GM23248 (cell line): ENCODE data around the gene DCDC2.

Experiments used
- EZH2 ChIP-seq: fragments of 200-600 bp; sonication (generic); IDR thresholded peaks from 2 replicates; pipeline ENCODE4 v1.6.1; 2018; ENCODE audit warnings: antibody characterized with exemption, mild to moderate bottlenecking; ENCODE audit not compliant: insufficient read depth, poor library complexity, severe bottlenecking
- EZH2phosphoT487 ChIP-seq: fragments of 200-600 bp; sonication (generic); IDR thresholded peaks from 2 replicates; pipeline ENCODE4 v1.6.1; 2018; ENCODE audit warnings: antibody characterized with exemption, moderate library complexity, mild to moderate bottlenecking, low read depth; ENCODE audit not compliant: insufficient read depth

DNA sequence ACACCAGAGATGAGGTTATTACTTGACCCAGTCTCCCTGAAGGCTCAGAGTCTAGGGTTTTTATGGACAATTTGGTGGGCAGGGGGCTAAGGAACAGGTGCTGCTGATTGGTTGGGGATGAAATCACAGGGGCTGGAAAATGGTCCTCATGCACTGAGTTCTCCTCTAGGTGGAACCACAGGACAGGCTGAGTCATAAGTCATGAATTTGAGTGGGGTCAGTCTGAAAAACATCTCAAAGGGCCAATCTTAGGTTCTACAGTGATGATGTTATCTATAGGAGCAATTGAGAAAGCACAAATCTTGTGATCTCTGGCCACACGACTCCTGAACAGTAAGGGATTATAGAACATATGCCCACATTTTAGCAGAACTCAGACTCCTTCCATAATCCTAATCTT is 39.0 kb upstream of the DCDC2 start:
- no peak for TF ChIP-seq EZH2phosphoT487
- no peak for TF ChIP-seq EZH2
